ENCODE results near the gene TERB2.
"Not testable (repeated sequence)": the region's sequence is repeated elsewhere in the genome, so short reads cannot be mapped to it uniquely, and the experiment has no call there.

Gene TERB2
- 0 to 0.07 (median 0) reads per million in 9 experiments for total RNA-seq

GRCh38 chr15:44956388-44956787 is at the start of gene TERB2:
TSS of gene TERB2 (plus strand) at chr15:44956687. CDS start at chr15:44956719, 32 bp downstream.
- Mint-ChIP-seq H3K4me3 (no peak within 1 kb of the TSS), H3K36me3 (ENCODE audit: insufficient read depth) (no peaks in the 10 kb centered on the region)

GRCh38 chr15:44909423-44909822 is 47.1 kb upstream of the TERB2 start:
- Mint-ChIP-seq H3K36me3 (ENCODE audit: insufficient read depth) (no peaks in the 10 kb centered on the region), H3K9me3 (no peaks in the 10 kb centered on the region), H3K27me3 (peaks cover 0 to 5% of the 10 kb centered on the region in 2 donors), H3K27ac (no peak overlapping the region), H3K4me3 (no peak overlapping the region), H3K4me1 (ENCODE audit: low read depth in 2 of 2) (peaks cover 0 to 4% of the 10 kb centered on the region in 2 donors)
- no peak for ATAC-seq (replicated peaks)
- DNase-seq: no peak

More at GRCh38 chr15:44956388-44956787, at the start of gene TERB2:
- Mint-ChIP-seq H3K27ac (no peak within 1 kb of the TSS), H3K9me3 (no peaks in the 10 kb centered on the region), H3K4me1 (ENCODE audit: low read depth in 2 of 2) (no peaks in the 10 kb centered on the region), H3K27me3 (peaks cover 19 to 20% of the 10 kb centered on the region in 2 donors)
- no peak for DNase-seq
- no peak for ATAC-seq (replicated peaks)

GRCh38 chr15:44910981-44911625 is 45.4 kb upstream of the TERB2 start:
- peaks cover 0 to 6% of the 10 kb centered on the region in 2 donors for H3K27me3 Mint-ChIP-seq
- H3K4me3 Mint-ChIP-seq: no peak overlapping the region
- peaks cover 0 to 4% of the 10 kb centered on the region in 2 donors for H3K4me1 Mint-ChIP-seq (ENCODE audit: low read depth in 2 of 2)
- ATAC-seq (replicated peaks) (no peak), DNase-seq (no peak)
- no peak overlapping the region for H3K27ac Mint-ChIP-seq
- H3K36me3 Mint-ChIP-seq (ENCODE audit: insufficient read depth): no peaks in the 10 kb centered on the region
- no peaks in the 10 kb centered on the region for H3K9me3 Mint-ChIP-seq

GRCh38 chr15:44912186-44912585 is 44.3 kb upstream of the TERB2 start:
- not testable (repeated sequence) for ATAC-seq (replicated peaks)

GRCh38 chr15:44912974-44913448 is 43.5 kb upstream of the TERB2 start:
- not testable (repeated sequence) for H3K9me3 Mint-ChIP-seq; ATAC-seq (replicated peaks); H3K36me3 Mint-ChIP-seq (ENCODE audit: insufficient read depth); H3K27ac Mint-ChIP-seq; H3K4me3 Mint-ChIP-seq; H3K4me1 Mint-ChIP-seq (ENCODE audit: low read depth in 2 of 2); DNase-seq
- H3K27me3 Mint-ChIP-seq: peaks cover 0 to 12% of the 10 kb centered on the region in 2 donors

More at GRCh38 chr15:44912186-44912585, 44.3 kb upstream of the TERB2 start:
- H3K27ac Mint-ChIP-seq; H3K4me3 Mint-ChIP-seq; DNase-seq; H3K36me3 Mint-ChIP-seq (ENCODE audit: insufficient read depth); H3K4me1 Mint-ChIP-seq (ENCODE audit: low read depth in 2 of 2); H3K27me3 Mint-ChIP-seq; H3K9me3 Mint-ChIP-seq: not testable (repeated sequence)

GRCh38 chr15:44918136-44918535 is 38.4 kb upstream of the TERB2 start:
- H3K36me3 Mint-ChIP-seq (ENCODE audit: insufficient read depth): no peaks in the 10 kb centered on the region
- H3K27me3 Mint-ChIP-seq: peaks cover 0 to 12% of the 10 kb centered on the region in 2 donors
- ATAC-seq (replicated peaks) (no peak), DNase-seq (no peak)
- H3K9me3 Mint-ChIP-seq: no peaks in the 10 kb centered on the region
- no peaks in the 10 kb centered on the region for H3K4me1 Mint-ChIP-seq (ENCODE audit: low read depth in 2 of 2)
- no peak overlapping the region for H3K27ac Mint-ChIP-seq
- no peak overlapping the region for H3K4me3 Mint-ChIP-seq

- H3K27me3 Mint-ChIP-seq: peaks cover 26 to 44% of the 10 kb centered on the region in 2 donors
- not testable (repeated sequence) for H3K4me1 Mint-ChIP-seq (ENCODE audit: low read depth in 2 of 2); ATAC-seq (replicated peaks); H3K4me3 Mint-ChIP-seq; H3K9me3 Mint-ChIP-seq; H3K27ac Mint-ChIP-seq; DNase-seq; H3K36me3 Mint-ChIP-seq (ENCODE audit: insufficient read depth)
These were observed 27.8 kb upstream of the TERB2 start for GRCh38 chr15:44928658-44929057.

- not testable (repeated sequence) for H3K36me3 Mint-ChIP-seq (ENCODE audit: insufficient read depth); H3K4me1 Mint-ChIP-seq (ENCODE audit: low read depth in 2 of 2); H3K27ac Mint-ChIP-seq; ATAC-seq (replicated peaks); H3K4me3 Mint-ChIP-seq; H3K9me3 Mint-ChIP-seq; DNase-seq
- peaks cover 26 to 44% of the 10 kb centered on the region in 2 donors for H3K27me3 Mint-ChIP-seq
These were observed 26.2 kb upstream of the TERB2 start for GRCh38 chr15:44930283-44930682.

GRCh38 chr15:44958302-44958701 is 1.8 kb downstream of the TERB2 start:
- H3K4me1 Mint-ChIP-seq (ENCODE audit: low read depth in 2 of 2); H3K27ac Mint-ChIP-seq; H3K4me3 Mint-ChIP-seq; H3K9me3 Mint-ChIP-seq; ATAC-seq (replicated peaks); H3K36me3 Mint-ChIP-seq (ENCODE audit: insufficient read depth); DNase-seq: not testable (repeated sequence)
- H3K27me3 Mint-ChIP-seq: peaks cover 19 to 31% of the 10 kb centered on the region in 2 donors

GRCh38 chr15:44968475-44968874 is 12.0 kb downstream of the TERB2 start:
- DNase-seq (no peak), ATAC-seq (replicated peaks) (no peak)
- H3K27ac Mint-ChIP-seq: no peak overlapping the region
- H3K4me1 Mint-ChIP-seq (ENCODE audit: low read depth in 2 of 2): no peaks in the 10 kb centered on the region
- H3K4me3 Mint-ChIP-seq: no peak overlapping the region
- no peaks in the 10 kb centered on the region for H3K27me3 Mint-ChIP-seq
- H3K9me3 Mint-ChIP-seq: no peaks in the 10 kb centered on the region
- no peaks in the 10 kb centered on the region for H3K36me3 Mint-ChIP-seq (ENCODE audit: insufficient read depth)

GRCh38 chr15:44971036-44971435 is 14.5 kb downstream of the TERB2 start:
- H3K4me1 Mint-ChIP-seq (ENCODE audit: low read depth in 2 of 2): no peaks in the 10 kb centered on the region
- H3K4me3 Mint-ChIP-seq: no peak overlapping the region
- no peak overlapping the region for H3K27ac Mint-ChIP-seq
- no peak for DNase-seq
- no peak for ATAC-seq (replicated peaks)
- no peaks in the 10 kb centered on the region for H3K27me3 Mint-ChIP-seq
- H3K9me3 Mint-ChIP-seq: no peaks in the 10 kb centered on the region
- no peaks in the 10 kb centered on the region for H3K36me3 Mint-ChIP-seq (ENCODE audit: insufficient read depth)

GRCh38 chr15:44976183-44976582 is 19.7 kb downstream of the TERB2 start:
- H3K4me1 Mint-ChIP-seq (ENCODE audit: low read depth in 2 of 2); H3K9me3 Mint-ChIP-seq; H3K27ac Mint-ChIP-seq; H3K27me3 Mint-ChIP-seq; H3K36me3 Mint-ChIP-seq (ENCODE audit: insufficient read depth); H3K4me3 Mint-ChIP-seq; DNase-seq; ATAC-seq (replicated peaks): not testable (repeated sequence)

- H3K36me3 Mint-ChIP-seq (ENCODE audit: insufficient read depth); H3K4me1 Mint-ChIP-seq (ENCODE audit: low read depth in 2 of 2); ATAC-seq (replicated peaks); DNase-seq; H3K9me3 Mint-ChIP-seq; H3K27ac Mint-ChIP-seq; H3K4me3 Mint-ChIP-seq; H3K27me3 Mint-ChIP-seq: not testable (repeated sequence)
These were observed 21.3 kb downstream of the TERB2 start for GRCh38 chr15:44977781-44978180.

- not testable (repeated sequence) for H3K4me1 Mint-ChIP-seq (ENCODE audit: low read depth in 2 of 2); ATAC-seq (replicated peaks); H3K27ac Mint-ChIP-seq; H3K4me3 Mint-ChIP-seq; H3K36me3 Mint-ChIP-seq (ENCODE audit: insufficient read depth); H3K9me3 Mint-ChIP-seq; DNase-seq
- H3K27me3 Mint-ChIP-seq: peaks cover 0 to 19% of the 10 kb centered on the region in 2 donors
These were observed 23.3 kb downstream of the TERB2 start for GRCh38 chr15:44979617-44980339.

Measured in effector memory CD8-positive, alpha-beta T cell (primary cell).